ENCODE data around the gene TF. TPM values are rescaled to one million over a fixed set of nuclear protein-coding genes. Genes with fewer than 3 reads are reported as not detected.

Gene TF
- total and polyA plus RNA-seq, 8 donors: 1.1 to 30.7 (median 5.6) TPM

GRCh38 chr3:133827136-133827535 is 80.9 kb downstream of the TF start:
- no peaks in the 10 kb centered on the region for H3K9me3 ChIP-seq
- H3K4me1 ChIP-seq: no peaks in the 10 kb centered on the region
- peaks cover 0 to 8% (median 3%) of the 10 kb centered on the region in 3 donors for H3K36me3 ChIP-seq
- no peak overlapping the region for H3K4me3 ChIP-seq
- ATAC-seq (no peak), FAIRE-seq (no peak), DNase-seq (no peak)
- no peak overlapping the region for H3K27ac ChIP-seq
- no peaks in the 10 kb centered on the region for H3K27me3 ChIP-seq
- intact Hi-C loops (cut with DNase I): no loop called here
- 8 to 9% methylated on average over 1 of the region's 1 CpG for WGBS, 2 donors
- no peak for TF ChIP-seq CTCF (IDR thresholded peaks at IDR 0.05)

GRCh38 chr3:133827684-133828083 is 81.5 kb downstream of the TF start:
- FAIRE-seq (no peak), DNase-seq (peak in 1 of 6 donors; percentile 14), ATAC-seq (no peak)
- H3K27me3 ChIP-seq: no peaks in the 10 kb centered on the region
- intact Hi-C loops (cut with DNase I): no loop called here
- H3K27ac ChIP-seq: no peak overlapping the region
- TF ChIP-seq CTCF (IDR thresholded peaks at IDR 0.05): no peak
- H3K9me3 ChIP-seq: no peaks in the 10 kb centered on the region
- H3K4me3 ChIP-seq: no peak overlapping the region
- H3K36me3 ChIP-seq: peaks cover 0 to 8% (median 3%) of the 10 kb centered on the region in 3 donors
- no peaks in the 10 kb centered on the region for H3K4me1 ChIP-seq
- 77 to 90% methylated on average over 4 of the region's 4 CpGs for WGBS, 2 donors

GRCh38 chr3:133828576-133829309 is 82.5 kb downstream of the TF start:
- ATAC-seq: peak in 1 of 4 donors; percentile 8
- H3K4me3 ChIP-seq: no peak overlapping the region
- H3K9me3 ChIP-seq: no peaks in the 10 kb centered on the region
- no peaks in the 10 kb centered on the region for H3K27me3 ChIP-seq
- intact Hi-C loops (cut with DNase I): no loop called here
- WGBS, 2 donors: 53 to 62% methylated on average over 12 of the region's 12 CpGs
- H3K36me3 ChIP-seq: peaks cover 0 to 8% (median 3%) of the 10 kb centered on the region in 3 donors
- no peak for TF ChIP-seq CTCF (IDR thresholded peaks at IDR 0.05)
- FAIRE-seq: no peak
- no peaks in the 10 kb centered on the region for H3K4me1 ChIP-seq
- no peak overlapping the region for H3K27ac ChIP-seq
- peak in 1 of 6 donors; percentile 10 for DNase-seq

- FAIRE-seq (no peak), DNase-seq (peak in 1 of 6 donors; percentile 6), ATAC-seq (no peak)
- H3K27me3 ChIP-seq: no peaks in the 10 kb centered on the region
- WGBS, 2 donors: 51% methylated on average over 3 of the region's 3 CpGs
- H3K4me3 ChIP-seq: no peak overlapping the region
- H3K36me3 ChIP-seq: peaks cover 0 to 2% (median 2%) of the 10 kb centered on the region in 3 donors
- TF ChIP-seq CTCF (IDR thresholded peaks at IDR 0.05): no peak
- no peaks in the 10 kb centered on the region for H3K9me3 ChIP-seq
- intact Hi-C loops (cut with DNase I): no loop called here
- no peak overlapping the region for H3K27ac ChIP-seq
- no peaks in the 10 kb centered on the region for H3K4me1 ChIP-seq
Observed at GRCh38 chr3:133829310-133829707, 83.1 kb downstream of the TF start.

- Histone ChIP-seq H3K9me3 (no peaks in the 10 kb centered on the region), H3K27ac (no peak overlapping the region), H3K4me1 (no peaks in the 10 kb centered on the region), H3K4me3 (no peak overlapping the region), H3K36me3 (no peaks in the 10 kb centered on the region), H3K27me3 (no peaks in the 10 kb centered on the region)
- intact Hi-C loops (cut with DNase I): no loop called here
- no peak for DNase-seq
- no peak for ATAC-seq
- WGBS, 2 donors: 89% methylated on average over 3 of the region's 3 CpGs
- no peak for FAIRE-seq
- no peak for TF ChIP-seq CTCF (IDR thresholded peaks at IDR 0.05)
Observed at GRCh38 chr3:133830071-133830470, 83.9 kb downstream of the TF start.

Data from pancreas (tissue), 10 donors.